SK-N-SH (cell line): ENCODE measurements around the gene PDGFA.

Source experiments
- CHD2 ChIP-seq: fragments of 150-350 bp; IDR thresholded peaks from 2 replicates; pipeline ENCODE4 v1.6.1; 2018; ENCODE audit warnings: low read length; ENCODE audit not compliant: partially characterized antibody
- CTCF ChIP-seq: fragments of 200-600 bp; sonication (generic); IDR thresholded peaks from 2 replicates; pipeline ENCODE4 v1.6.1; 2017; ENCODE audit warnings: antibody characterized with exemption, mild to moderate bottlenecking, moderate library complexity
- EP300 ChIP-seq, 2 experiments: IDR thresholded peaks; 2 replicates each; pipeline versions ENCODE4 v1.4.0 to v1.6.1; 2012; ENCODE audit warnings: borderline replicate concordance in 1 of 2, low read depth in 1 of 2, low read length in 1 of 2
- FOSL2 ChIP-seq: IDR thresholded peaks from 2 replicates; pipeline ENCODE4 v1.4.0; 2012; ENCODE audit warnings: low read depth, mild to moderate bottlenecking, moderate library complexity, borderline replicate concordance
- MAX ChIP-seq: IDR thresholded peaks from 2 replicates; pipeline ENCODE4 v1.4.0; 2012; ENCODE audit warnings: low read depth
- MEF2A ChIP-seq: IDR thresholded peaks from 2 replicates; pipeline ENCODE4 v1.4.0; 2012; ENCODE audit warnings: low read depth, borderline replicate concordance
- RCOR1 ChIP-seq: fragments of 150-350 bp; IDR thresholded peaks from 2 replicates; pipeline ENCODE4 v1.6.1; 2017; ENCODE audit warnings: antibody characterized with exemption, low read length
- SIN3A ChIP-seq: IDR thresholded peaks from 2 replicates; pipeline ENCODE4 v1.6.1; 2012; ENCODE audit warnings: low read depth, mild to moderate bottlenecking, low read length, moderate library complexity, borderline replicate concordance
- TCF12 ChIP-seq: IDR thresholded peaks from 2 replicates; pipeline ENCODE4 v1.4.0; 2012
- USF2 ChIP-seq: fragments of 150-350 bp; IDR thresholded peaks from 2 replicates; pipeline ENCODE4 v1.6.1; 2017; ENCODE audit warnings: antibody characterized with exemption, low read length, low read depth, borderline replicate concordance

- TF ChIP-seq CTCF (no peak), RCOR1 (no peak), USF2 (no peak), MEF2A (no peak), TCF12 (no peak), FOSL2 (no peak), MAX (no peak), SIN3A (no peak), EP300 (IDR thresholded peaks at IDR 0.05; ENCODE audit: borderline replicate concordance in 1 of 2, low read depth in 1 of 2, low read length in 1 of 2) (no peak), CHD2 (no peak)
Measured at GRCh38 chr7:473870-474604, 45.6 kb downstream of the PDGFA start.
